HG03108 (cell line): ENCODE results near the gene UGT1A6.

Experiments
- ATAC-seq: cut with Tn5 transposase; IDR thresholded peaks from one replicate; pipeline ENCODE4 v1.9.1; 2021; ENCODE audit warnings: moderate library complexity; ENCODE audit not compliant: unreplicated experiment

The UGT1A6 gene

GRCh38 chr2:233817361-233817911 is 124.7 kb downstream of the UGT1A6 start:
- ATAC-seq, result no peak

GRCh38 chr2:233817995-233818638 is 125.4 kb downstream of the UGT1A6 start:
- no peak for ATAC-seq

- ATAC-seq, result no peak
Measured at GRCh38 chr2:233818639-233819621, 126.2 kb downstream of the UGT1A6 start.

- no peak for ATAC-seq
Measured at GRCh38 chr2:233819884-233820773, 127.4 kb downstream of the UGT1A6 start.

GRCh38 chr2:233820774-233821105 is 128.1 kb downstream of the UGT1A6 start:
- no peak for ATAC-seq

- ATAC-seq, result no peak
Measured at GRCh38 chr2:233821196-233821595, 128.5 kb downstream of the UGT1A6 start.

- no peak for ATAC-seq
Measured at GRCh38 chr2:233821709-233822100, 129.0 kb downstream of the UGT1A6 start.

- no peak for ATAC-seq
Measured at GRCh38 chr2:233822101-233822771, 129.5 kb downstream of the UGT1A6 start.
